ENCODE results near the gene WNT9B.

WNT9B gene

DNA sequence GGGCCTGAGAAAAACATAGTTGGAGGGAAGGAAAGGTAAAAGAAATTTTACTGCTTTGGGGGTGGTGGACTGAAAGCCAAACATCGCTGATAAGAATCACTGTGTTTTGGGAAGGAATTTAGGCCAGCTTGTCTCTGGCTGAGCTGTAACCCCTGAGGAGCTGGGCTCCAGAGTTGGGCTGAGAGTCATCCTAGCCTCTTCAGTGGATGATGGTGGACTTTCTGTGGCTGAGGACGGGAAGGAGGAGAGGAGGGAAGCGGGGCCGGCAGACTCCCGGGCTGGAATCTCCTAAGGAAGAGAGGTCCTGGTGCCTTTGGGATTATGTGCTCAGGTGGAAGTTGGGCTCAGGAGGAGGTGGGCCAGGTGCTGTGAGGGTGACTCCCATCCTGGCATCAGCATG is 8.6 kb downstream of the WNT9B start:
- no peaks in the 10 kb centered on the region for H3K79me1 ChIP-seq (replicated peaks; ENCODE audit: low read length, poor library complexity, severe bottlenecking)
- 71% methylated on average over 5 of the region's 5 CpGs for WGBS
- H2BK5ac ChIP-seq (ENCODE audit: low read depth, low read length, poor library complexity, severe bottlenecking): no peak overlapping the region
- H3K9ac ChIP-seq (ENCODE audit: low read length): no peak overlapping the region
- H3K4ac ChIP-seq (ENCODE audit: low read depth in 1 of 2, low read length in 2 of 2): no peak overlapping the region
- H3K27me3 ChIP-seq (ENCODE audit: control insufficient read depth in 1 of 2, insufficient read depth in 1 of 2, low read length in 2 of 2): peaks cover 0 to 42% of the 10 kb centered on the region in 2 experiments
- H3K9me3 ChIP-seq (ENCODE audit: control insufficient read depth, low read length): no peaks in the 10 kb centered on the region
- H3K27ac ChIP-seq (ENCODE audit: low read length, poor library complexity, severe bottlenecking): no peak overlapping the region
- no peak overlapping the region for H3K18ac ChIP-seq (ENCODE audit: low read depth in 1 of 2, low read length in 2 of 2)
- no peaks in the 10 kb centered on the region for H3K36me3 ChIP-seq (ENCODE audit: control insufficient read depth in 1 of 2, insufficient read depth in 2 of 2, low read depth in 1 of 2, low read length in 2 of 2)
- H3K4me3 ChIP-seq (ENCODE audit: insufficient read depth in 1 of 2, low read depth in 1 of 2, low read length in 2 of 2): no peak overlapping the region
- DNase-seq: no peak
- peaks cover 2% of the 10 kb centered on the region for H3K4me1 ChIP-seq (ENCODE audit: control insufficient read depth, insufficient read depth, low read depth, low read length)
- H2BK12ac ChIP-seq (ENCODE audit: low read length in 2 of 2): no peak overlapping the region
- H2BK15ac ChIP-seq (ENCODE audit: low read depth, poor library complexity, severe bottlenecking): no peak overlapping the region
- no peak overlapping the region for H3K14ac ChIP-seq (ENCODE audit: low read length in 2 of 2)
- H2AFZ ChIP-seq (ENCODE audit: low read depth, low read length): no peak overlapping the region
- no peak overlapping the region for H4K91ac ChIP-seq (ENCODE audit: low read length)
- H3K23ac ChIP-seq (ENCODE audit: low read length in 2 of 2): no peak overlapping the region
- H3K4me2 ChIP-seq (ENCODE audit: low read length, poor library complexity, severe bottlenecking): no peak overlapping the region
- no peak overlapping the region for H4K8ac ChIP-seq (ENCODE audit: low read length)
- no peak overlapping the region for H2BK120ac ChIP-seq (ENCODE audit: low read depth, low read length)
- no peak overlapping the region for H2AK5ac ChIP-seq (ENCODE audit: low read length, severe bottlenecking)

DNA sequence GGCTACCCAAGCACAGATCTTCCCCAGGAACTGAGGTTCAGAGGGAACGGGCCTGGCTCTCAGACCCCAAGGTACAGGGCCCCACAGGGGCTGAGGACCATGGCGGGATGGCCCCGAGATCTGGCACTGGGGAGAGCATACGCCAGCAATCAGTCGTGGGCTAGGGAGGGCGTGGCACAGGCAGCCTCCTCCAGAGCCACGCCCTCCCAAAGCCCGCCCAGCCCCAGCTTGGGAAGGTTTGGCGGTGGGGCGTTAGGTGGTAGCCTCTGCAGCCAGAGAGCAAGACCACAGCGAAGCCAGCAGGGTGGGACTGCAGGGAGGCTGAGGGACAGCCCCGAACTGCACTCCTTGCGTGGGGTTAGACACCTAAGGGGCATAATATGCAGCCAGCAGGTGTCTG is 11.6 kb downstream of the WNT9B start:
- H2BK15ac ChIP-seq (ENCODE audit: low read depth, poor library complexity, severe bottlenecking): no peak overlapping the region
- no peaks in the 10 kb centered on the region for H3K36me3 ChIP-seq (ENCODE audit: control insufficient read depth in 1 of 2, insufficient read depth in 2 of 2, low read depth in 1 of 2, low read length in 2 of 2)
- WGBS: 48% methylated on average over 12 of the region's 13 CpGs

DNA sequence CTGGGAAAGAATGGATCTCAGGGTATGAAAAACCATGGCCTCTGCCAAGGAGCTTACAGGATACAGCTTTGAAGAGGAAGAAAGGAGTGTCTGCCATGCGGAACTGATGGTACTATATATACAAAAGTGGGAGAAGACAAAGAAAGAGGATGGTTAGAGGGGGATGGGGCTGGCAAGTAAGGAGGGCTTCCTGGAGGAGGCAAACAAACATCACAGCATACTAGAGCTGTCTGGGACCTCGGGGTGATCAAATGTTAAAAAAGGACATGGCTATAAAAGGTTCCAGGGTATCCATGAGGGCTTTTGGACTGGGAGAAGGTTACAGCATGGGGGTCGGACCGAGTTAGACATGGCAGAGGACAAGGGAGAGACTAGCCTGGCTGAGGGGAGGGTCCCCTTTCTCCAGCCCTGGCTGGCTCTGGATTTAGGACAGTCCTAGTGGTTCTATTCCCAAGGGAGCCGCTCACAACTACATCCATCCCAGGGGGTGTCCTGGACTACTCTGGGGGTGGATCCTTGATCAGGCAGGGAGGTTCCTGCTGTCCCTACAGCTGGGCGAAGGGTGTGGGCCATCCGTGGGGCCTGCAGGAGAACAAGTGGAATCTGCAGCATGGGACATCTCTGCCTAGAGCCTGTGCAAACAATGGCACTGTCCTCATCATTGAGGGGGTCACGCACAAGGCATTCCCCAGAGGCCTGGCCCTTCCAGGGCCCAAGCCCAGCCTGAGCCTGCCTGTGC is 12.2 kb downstream of the WNT9B start:
- Histone ChIP-seq H3K36me3 (ENCODE audit: control insufficient read depth in 1 of 2, insufficient read depth in 2 of 2, low read depth in 1 of 2, low read length in 2 of 2) (no peaks in the 10 kb centered on the region), H3K27me3 (ENCODE audit: control insufficient read depth in 1 of 2, insufficient read depth in 1 of 2, low read length in 2 of 2) (peaks cover 25 to 57% of the 10 kb centered on the region in 2 experiments), H3K4ac (ENCODE audit: low read depth in 1 of 2, low read length in 2 of 2) (no peak overlapping the region), H3K23ac (ENCODE audit: low read length in 2 of 2) (no peak overlapping the region), H3K4me2 (ENCODE audit: low read length, poor library complexity, severe bottlenecking) (no peak overlapping the region), H2BK120ac (ENCODE audit: low read depth, low read length) (no peak overlapping the region), H3K27ac (ENCODE audit: low read length, poor library complexity, severe bottlenecking) (no peak overlapping the region), H2AFZ (ENCODE audit: low read depth, low read length) (no peak overlapping the region), H3K4me3 (ENCODE audit: insufficient read depth in 1 of 2, low read depth in 1 of 2, low read length in 2 of 2) (no peak overlapping the region), H3K9me3 (ENCODE audit: control insufficient read depth, low read length) (no peaks in the 10 kb centered on the region), H3K4me1 (ENCODE audit: control insufficient read depth, insufficient read depth, low read depth, low read length) (peaks cover 7% of the 10 kb centered on the region), H4K91ac (ENCODE audit: low read length) (no peak overlapping the region), H3K79me1 (replicated peaks; ENCODE audit: low read length, poor library complexity, severe bottlenecking) (no peaks in the 10 kb centered on the region), H3K14ac (ENCODE audit: low read length in 2 of 2) (no peak overlapping the region), H2AK5ac (ENCODE audit: low read length, severe bottlenecking) (no peak overlapping the region), H2BK15ac (ENCODE audit: low read depth, poor library complexity, severe bottlenecking) (no peak overlapping the region), H4K8ac (ENCODE audit: low read length) (no peak overlapping the region), H2BK12ac (ENCODE audit: low read length in 2 of 2) (no peak overlapping the region), H3K18ac (ENCODE audit: low read depth in 1 of 2, low read length in 2 of 2) (no peak overlapping the region), H2BK5ac (ENCODE audit: low read depth, low read length, poor library complexity, severe bottlenecking) (no peak overlapping the region), H3K9ac (ENCODE audit: low read length) (no peak overlapping the region)
- WGBS: 85% methylated on average over 8 of the region's 8 CpGs
- no peak for DNase-seq

More for the DNA sequence above, 11.6 kb downstream of the WNT9B start:
- peaks cover 25 to 57% of the 10 kb centered on the region in 2 experiments for H3K27me3 ChIP-seq (ENCODE audit: control insufficient read depth in 1 of 2, insufficient read depth in 1 of 2, low read length in 2 of 2)
- H3K18ac ChIP-seq (ENCODE audit: low read depth in 1 of 2, low read length in 2 of 2): no peak overlapping the region
- no peak overlapping the region for H2AFZ ChIP-seq (ENCODE audit: low read depth, low read length)
- H3K79me1 ChIP-seq (replicated peaks; ENCODE audit: low read length, poor library complexity, severe bottlenecking): no peaks in the 10 kb centered on the region
- peaks cover 7% of the 10 kb centered on the region for H3K4me1 ChIP-seq (ENCODE audit: control insufficient read depth, insufficient read depth, low read depth, low read length)
- H3K9ac ChIP-seq (ENCODE audit: low read length): no peak overlapping the region
- H3K9me3 ChIP-seq (ENCODE audit: control insufficient read depth, low read length): no peaks in the 10 kb centered on the region
- H4K91ac ChIP-seq (ENCODE audit: low read length): no peak overlapping the region
- no peak overlapping the region for H3K14ac ChIP-seq (ENCODE audit: low read length in 2 of 2)
- no peak overlapping the region for H3K4ac ChIP-seq (ENCODE audit: low read depth in 1 of 2, low read length in 2 of 2)
- H2AK5ac ChIP-seq (ENCODE audit: low read length, severe bottlenecking): no peak overlapping the region
- no peak overlapping the region for H3K4me2 ChIP-seq (ENCODE audit: low read length, poor library complexity, severe bottlenecking)
- no peak overlapping the region for H2BK5ac ChIP-seq (ENCODE audit: low read depth, low read length, poor library complexity, severe bottlenecking)
- H2BK120ac ChIP-seq (ENCODE audit: low read depth, low read length): no peak overlapping the region
- no peak overlapping the region for H3K4me3 ChIP-seq (ENCODE audit: insufficient read depth in 1 of 2, low read depth in 1 of 2, low read length in 2 of 2)
- DNase-seq: no peak
- H3K23ac ChIP-seq (ENCODE audit: low read length in 2 of 2): no peak overlapping the region
- no peak overlapping the region for H3K27ac ChIP-seq (ENCODE audit: low read length, poor library complexity, severe bottlenecking)
- H2BK12ac ChIP-seq (ENCODE audit: low read length in 2 of 2): no peak overlapping the region
- H4K8ac ChIP-seq (ENCODE audit: low read length): no peak overlapping the region

DNA sequence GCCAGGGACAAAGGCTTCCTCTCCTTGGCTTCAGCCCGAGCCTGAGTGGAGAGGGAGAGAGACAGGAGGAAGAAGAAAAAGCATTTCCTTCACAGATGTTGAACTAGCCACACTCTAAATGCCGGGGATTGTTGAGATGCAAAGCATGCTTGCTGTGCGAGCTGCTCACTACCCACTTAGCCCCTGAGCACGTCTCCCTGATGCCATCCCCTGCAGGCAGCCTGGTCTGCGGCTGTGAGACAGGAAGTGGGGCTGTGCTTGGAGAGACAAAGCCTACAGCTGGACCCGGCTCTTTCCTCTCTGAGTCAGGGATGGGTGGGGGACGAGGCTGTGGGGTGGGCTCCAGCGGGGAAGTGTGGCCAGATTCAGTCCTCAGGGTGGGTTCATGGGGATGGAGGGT is 13.7 kb downstream of the WNT9B start:
- DNase-seq: no peak
- Histone ChIP-seq H3K9me3 (ENCODE audit: control insufficient read depth, low read length) (no peaks in the 10 kb centered on the region), H3K4me2 (ENCODE audit: low read length, poor library complexity, severe bottlenecking) (no peak overlapping the region), H4K91ac (ENCODE audit: low read length) (no peak overlapping the region), H3K4me3 (ENCODE audit: insufficient read depth in 1 of 2, low read depth in 1 of 2, low read length in 2 of 2) (no peak overlapping the region), H3K27me3 (ENCODE audit: control insufficient read depth in 1 of 2, insufficient read depth in 1 of 2, low read length in 2 of 2) (peaks cover 25 to 57% of the 10 kb centered on the region in 2 experiments), H3K36me3 (ENCODE audit: control insufficient read depth in 1 of 2, insufficient read depth in 2 of 2, low read depth in 1 of 2, low read length in 2 of 2) (no peaks in the 10 kb centered on the region), H2AFZ (ENCODE audit: low read depth, low read length) (no peak overlapping the region), H2BK5ac (ENCODE audit: low read depth, low read length, poor library complexity, severe bottlenecking) (no peak overlapping the region), H2BK15ac (ENCODE audit: low read depth, poor library complexity, severe bottlenecking) (no peak overlapping the region), H3K79me1 (replicated peaks; ENCODE audit: low read length, poor library complexity, severe bottlenecking) (no peaks in the 10 kb centered on the region), H3K27ac (ENCODE audit: low read length, poor library complexity, severe bottlenecking) (no peak overlapping the region), H4K8ac (ENCODE audit: low read length) (no peak overlapping the region), H3K23ac (ENCODE audit: low read length in 2 of 2) (no peak overlapping the region), H2AK5ac (ENCODE audit: low read length, severe bottlenecking) (no peak overlapping the region), H2BK12ac (ENCODE audit: low read length in 2 of 2) (no peak overlapping the region), H3K4me1 (ENCODE audit: control insufficient read depth, insufficient read depth, low read depth, low read length) (peaks cover 9% of the 10 kb centered on the region), H3K18ac (ENCODE audit: low read depth in 1 of 2, low read length in 2 of 2) (no peak overlapping the region), H3K9ac (ENCODE audit: low read length) (no peak overlapping the region), H3K4ac (ENCODE audit: low read depth in 1 of 2, low read length in 2 of 2) (no peak overlapping the region), H2BK120ac (ENCODE audit: low read depth, low read length) (no peak overlapping the region), H3K14ac (ENCODE audit: low read length in 2 of 2) (no peak overlapping the region)
- WGBS: 39% methylated on average over 7 of the region's 8 CpGs

All from mesenchymal stem cell (in vitro differentiated cells and primary cell).